GM04504 (cell line): ENCODE results near the gene SLX1A.
"Not testable (repeated sequence)": the region's sequence is repeated elsewhere in the genome, so short reads cannot be mapped to it uniquely, and the experiment has no call there.

ENCODE experiments used
- DNase-seq: peaks from one replicate; pipeline ENCODE4 v3.0.0-alpha.2; 2012; ENCODE audit warnings: low read depth

Gene SLX1A

DNA sequence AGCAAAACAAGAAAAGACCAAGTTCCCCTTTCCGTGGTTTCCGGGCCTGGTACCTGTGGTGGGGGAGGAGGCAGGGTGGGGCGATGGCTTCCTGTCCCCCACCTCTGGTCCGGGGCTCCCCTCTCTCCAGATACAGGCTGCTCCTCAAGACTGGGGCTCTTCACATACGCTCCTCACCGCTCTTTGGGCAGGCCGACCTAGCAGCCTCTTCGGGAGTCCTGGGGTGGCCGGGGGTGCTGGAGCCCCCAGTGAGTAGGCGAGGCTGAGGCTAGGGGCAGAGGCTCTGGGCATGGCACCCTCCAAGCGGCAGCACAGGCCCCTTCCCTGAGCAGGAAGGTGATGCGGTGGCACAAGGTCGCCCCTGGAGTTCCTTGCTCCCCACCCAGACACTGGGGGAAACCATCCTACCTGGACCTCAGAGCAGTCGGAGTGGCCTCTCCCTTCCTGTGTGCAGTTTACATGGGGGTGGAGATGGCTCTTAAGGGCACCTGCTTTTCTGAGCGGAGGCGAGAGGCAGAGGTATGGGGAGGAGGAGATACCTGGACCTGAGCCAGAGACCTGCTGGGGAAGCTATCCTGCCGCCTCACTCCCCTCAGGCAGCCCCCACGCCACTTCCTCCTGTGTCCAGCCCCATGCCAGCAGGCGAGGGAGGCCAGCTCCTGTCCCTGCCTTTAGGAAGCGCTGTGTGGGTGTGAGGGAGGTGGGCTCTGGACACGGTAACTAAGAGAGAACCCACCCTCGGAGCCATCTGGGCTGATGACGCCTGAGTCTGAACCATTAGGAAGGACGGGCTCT, 9.4 kb upstream of the SLX1A start:
- no peak for DNase-seq

DNA sequence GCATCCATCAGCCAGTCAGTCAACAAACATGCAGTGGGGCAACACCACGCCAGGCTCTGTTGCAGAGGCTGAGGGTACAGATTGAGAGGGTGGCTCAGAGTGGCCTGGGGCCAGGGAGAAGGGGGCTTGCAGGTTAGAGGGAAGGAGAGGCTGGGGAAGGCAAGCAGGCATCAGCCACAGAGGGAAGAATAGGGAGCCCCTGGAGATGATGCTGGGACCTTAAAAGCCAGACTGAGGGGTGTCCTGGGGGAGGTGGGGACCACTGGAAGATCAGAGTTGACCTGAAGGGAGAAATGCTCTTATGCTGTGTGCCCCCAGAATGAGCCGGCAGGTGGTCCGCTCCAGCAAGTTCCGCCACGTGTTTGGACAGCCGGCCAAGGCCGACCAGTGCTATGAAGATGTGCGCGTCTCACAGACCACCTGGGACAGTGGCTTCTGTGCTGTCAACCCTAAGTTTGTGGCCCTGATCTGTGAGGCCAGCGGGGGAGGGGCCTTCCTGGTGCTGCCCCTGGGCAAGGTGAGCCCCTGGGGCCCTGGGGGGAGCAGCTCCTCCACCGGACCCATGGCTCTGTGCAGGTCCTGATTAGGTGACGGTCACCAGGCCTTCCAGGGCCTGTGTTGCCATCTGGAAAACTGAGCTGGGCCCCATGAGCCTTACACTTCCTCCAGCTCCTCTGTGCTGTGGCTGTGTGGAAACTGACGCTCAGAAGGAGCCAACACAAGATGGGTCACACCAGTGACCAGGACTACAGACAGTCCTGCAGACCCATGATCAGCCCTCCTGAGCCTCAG, 8.6 kb upstream of the SLX1A start:
- no peak for DNase-seq

- DNase-seq, result no peak
Measured at GRCh38 chr16:30185683-30186421, 7.8 kb upstream of the SLX1A start.

GRCh38 chr16:30186444-30186781, 7.3 kb upstream of the SLX1A start:
- no peak for DNase-seq

DNA sequence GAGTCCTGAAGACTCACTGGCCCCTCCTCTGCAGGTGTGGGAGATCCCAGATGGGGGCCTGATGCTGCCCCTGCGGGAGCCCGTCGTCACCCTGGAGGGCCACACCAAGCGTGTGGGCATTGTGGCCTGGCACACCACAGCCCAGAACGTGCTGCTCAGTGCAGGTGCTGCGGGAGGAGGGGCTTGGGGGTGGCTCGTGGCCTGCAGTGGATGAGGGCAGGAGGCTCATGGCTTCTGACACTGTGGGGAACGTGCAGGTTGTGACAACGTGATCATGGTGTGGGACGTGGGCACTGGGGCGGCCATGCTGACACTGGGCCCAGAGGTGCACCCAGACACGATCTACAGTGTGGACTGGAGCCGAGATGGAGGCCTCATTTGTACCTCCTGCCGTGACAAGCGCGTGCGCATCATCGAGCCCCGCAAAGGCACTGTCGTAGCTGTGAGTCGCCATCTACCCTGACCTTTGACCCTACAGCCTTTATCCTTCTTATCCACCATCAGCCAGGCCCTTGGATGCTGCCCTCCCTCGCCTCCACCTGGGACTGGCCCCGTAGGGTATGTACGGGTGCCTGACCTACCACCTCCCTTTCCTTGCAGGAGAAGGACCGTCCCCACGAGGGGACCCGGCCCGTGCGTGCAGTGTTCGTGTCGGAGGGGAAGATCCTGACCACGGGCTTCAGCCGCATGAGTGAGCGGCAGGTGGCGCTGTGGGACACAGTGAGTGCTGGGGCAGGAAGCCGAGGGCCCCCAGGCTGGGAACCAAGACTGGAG, 6.7 kb upstream of the SLX1A start:
- no peak for DNase-seq

GRCh38 chr16:30187556-30187865, 6.2 kb upstream of the SLX1A start:
- DNase-seq, result no peak

GRCh38 chr16:30187971-30188561, 5.6 kb upstream of the SLX1A start:
- no peak for DNase-seq

DNA sequence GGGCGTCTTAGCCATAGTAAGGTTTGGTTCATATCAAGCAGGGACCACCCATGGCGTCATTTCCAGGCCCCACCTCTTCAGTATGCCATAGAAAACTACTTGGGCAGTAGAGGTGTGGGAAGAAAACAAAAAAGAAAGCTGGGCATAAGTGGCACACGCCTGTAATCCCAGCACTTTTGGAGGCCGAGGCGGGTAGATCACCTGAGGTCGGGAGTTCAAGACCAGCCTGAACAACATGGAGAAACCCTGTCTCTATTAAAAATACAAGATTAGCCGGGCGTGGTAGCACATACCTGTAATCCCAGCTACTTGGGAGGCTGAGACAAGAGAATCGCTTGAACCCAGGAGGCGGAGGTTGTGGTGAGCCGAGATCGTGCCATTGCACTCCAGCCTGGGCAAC, 2.5 kb upstream of the SLX1A start:
- DNase-seq, result not testable (repeated sequence)

GRCh38 chr16:30193098-30193497, 577 bp upstream of the SLX1A start:
- DNase-seq, result not testable (repeated sequence)

DNA sequence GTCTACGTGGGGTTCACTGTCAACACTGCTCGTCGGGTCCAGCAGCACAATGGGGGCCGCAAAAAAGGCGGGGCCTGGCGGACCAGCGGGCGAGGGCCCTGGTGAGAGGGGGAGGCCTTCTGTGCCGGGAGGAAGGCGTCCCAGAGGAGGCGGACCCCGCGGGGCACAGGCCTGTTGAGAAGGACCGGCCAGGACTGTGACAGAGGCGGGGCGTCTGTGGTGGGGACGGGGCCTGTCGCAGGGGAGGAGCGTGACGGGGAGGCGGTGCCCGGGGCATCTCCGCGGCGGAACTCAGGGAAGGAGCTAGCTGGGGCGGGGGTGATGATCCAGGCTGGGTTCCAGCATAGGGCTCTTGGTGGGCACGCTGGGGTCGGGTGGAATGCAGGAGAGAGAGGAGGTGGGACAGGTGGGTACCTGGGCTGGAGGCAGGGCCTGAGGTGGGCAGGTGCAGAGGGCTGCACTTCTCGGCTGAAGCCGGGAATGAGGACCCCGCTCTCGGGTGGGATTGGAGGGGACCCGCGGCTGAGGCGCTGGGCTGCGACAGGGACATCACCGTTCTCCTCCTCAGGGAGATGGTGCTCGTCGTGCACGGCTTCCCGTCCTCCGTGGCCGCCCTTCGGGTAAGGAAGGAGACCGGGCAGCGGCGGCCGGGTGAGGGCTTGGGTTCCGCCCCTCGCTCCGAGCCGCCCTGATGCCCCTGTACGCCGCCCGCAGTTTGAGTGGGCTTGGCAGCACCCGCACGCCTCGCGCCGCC, 674 bp downstream of the SLX1A start:
- not testable (repeated sequence) for DNase-seq

- not testable (repeated sequence) for DNase-seq
Measured at GRCh38 chr16:30197001-30197400, 3.3 kb downstream of the SLX1A start.

- DNase-seq, result not testable (repeated sequence)
Measured at GRCh38 chr16:30199049-30199448, 5.4 kb downstream of the SLX1A start, which contains the start of gene SULT1A3. Gene SULT1A3, plus strand, starts transcription at chr16:30199255. Its CDS starts 1,474 bp downstream, at chr16:30200729.

DNA sequence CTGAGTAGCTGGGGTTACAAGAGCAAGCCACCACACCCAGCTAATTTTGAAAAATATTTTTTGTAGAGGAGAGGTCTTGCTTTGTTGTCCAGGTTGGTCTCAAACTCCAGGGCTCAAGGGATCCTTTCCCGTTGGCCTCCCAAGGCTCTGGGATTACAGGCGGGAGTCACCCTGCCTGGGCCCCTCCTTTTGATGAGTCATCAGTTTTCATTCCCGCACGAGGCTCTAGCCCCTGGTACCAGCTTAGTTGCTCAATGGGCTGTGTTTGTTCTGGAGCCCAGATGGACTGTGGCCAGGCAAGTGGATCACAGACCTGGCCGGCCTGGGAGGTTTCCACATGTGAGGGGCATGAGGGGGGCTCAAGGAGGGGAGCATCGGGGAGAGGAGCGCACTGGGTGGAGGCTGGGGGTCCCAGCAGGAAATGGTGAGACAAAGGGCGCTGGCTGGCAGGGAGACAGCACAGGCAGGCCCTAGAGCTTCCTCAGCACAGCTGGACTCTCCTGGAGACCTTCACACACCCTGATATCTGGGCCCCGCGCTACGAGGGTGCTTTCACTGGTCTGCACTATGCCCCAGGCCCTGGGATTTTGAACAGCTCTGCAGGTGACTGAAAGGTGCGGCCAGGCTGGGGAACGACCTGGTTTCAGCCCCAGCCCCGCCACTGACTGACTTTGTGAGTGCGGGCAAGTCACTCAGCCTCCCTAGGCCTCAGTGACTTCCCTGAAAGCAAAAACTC, 6.1 kb downstream of the SLX1A start:
- DNase-seq, result not testable (repeated sequence)

DNA sequence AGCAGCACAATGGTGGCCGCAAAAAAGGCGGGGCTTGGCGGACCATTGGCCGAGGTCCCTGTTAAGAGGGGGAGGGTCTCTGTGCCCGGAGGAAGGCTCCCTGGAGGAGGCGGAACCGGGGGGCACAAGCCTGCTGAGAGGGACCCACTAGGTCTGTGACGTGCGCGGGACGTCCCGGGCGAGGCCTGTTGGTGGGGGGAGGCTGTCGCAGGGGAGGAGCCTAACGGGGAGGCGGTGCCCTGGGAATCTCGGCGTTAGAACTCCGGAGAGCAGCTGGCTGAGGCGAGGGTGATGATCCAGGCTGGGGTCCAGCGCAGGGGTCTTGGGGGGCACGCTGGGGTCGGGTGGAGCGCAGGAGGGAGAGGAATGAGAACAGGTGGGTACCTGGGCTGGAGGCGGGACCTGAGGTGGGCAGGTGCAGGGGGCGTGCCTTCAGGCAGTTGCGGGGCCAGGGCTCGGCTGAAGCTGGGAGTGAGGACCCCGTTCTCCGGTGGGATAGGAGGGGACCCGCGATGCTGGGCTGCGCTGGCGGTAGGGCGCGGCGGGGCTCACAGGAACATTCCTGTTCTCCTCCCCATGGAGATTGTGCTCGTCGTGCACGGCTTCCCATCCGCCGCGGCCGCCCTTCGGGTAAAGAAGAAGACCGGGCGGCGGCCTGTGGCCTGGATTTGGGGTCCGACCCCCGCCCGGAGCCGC, 12.0 kb downstream of the SLX1A start:
- DNase-seq, result not testable (repeated sequence)

DNA sequence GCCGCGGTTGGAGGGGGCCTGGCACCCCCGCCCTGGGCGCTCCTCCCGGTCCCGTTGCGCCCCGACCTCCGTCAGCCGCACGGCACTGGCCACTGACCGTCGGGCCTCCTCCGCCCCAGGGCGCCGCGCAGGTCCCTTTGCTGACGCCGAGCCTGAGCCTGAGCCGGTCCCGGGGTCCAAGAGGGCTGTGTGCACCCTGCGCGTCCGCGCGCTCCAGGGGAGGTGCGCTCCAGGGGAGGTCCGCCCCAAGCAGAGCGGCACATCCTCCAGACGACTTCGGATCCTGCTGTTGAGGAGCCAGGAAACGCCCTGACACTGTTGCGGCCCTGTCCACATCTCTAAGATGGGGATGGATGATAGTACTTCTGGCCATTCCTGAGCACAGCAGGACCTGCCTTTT, 12.6 kb downstream of the SLX1A start:
- not testable (repeated sequence) for DNase-seq

GRCh38 chr16:30207063-30207704, 13.5 kb downstream of the SLX1A start:
- not testable (repeated sequence) for DNase-seq

DNA sequence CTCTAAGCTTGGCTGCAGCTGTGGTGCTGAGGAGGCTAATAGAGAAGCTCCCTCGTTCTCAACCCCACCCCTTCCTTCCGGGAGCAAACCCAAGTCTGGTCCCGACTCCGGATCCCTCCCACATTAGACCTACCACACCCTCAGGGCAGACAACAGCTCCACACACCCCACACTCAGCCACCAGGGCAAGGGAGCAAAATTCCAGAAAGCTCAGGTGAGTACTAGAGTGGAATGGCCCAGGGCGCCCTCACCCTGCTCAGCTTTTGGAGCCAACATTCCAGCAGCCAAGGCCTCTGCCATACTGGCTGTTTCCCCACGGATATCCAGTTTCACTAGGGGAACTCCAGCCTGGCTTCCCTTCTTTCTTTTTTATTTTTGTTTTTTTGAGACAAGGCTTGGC, 15.4 kb downstream of the SLX1A start:
- not testable (repeated sequence) for DNase-seq

DNA sequence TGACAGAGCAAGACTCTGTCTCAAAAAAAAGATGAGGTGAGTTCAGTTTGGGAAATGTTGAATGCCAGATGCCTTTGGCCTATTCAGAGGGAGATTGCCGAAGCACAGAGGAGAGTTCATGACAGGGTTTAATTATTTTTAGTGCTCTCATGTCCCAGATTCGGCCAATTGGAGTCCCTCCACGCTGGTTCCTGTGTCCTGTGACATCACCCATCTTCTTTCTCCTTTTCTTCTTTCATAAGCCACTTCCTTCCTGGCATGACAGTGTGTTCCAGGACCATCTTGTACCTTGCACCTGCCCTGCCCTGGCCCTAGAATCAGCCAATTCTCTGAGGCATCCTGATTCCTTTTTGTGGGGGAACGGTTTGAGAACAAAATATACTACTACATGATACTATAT, 17.7 kb downstream of the SLX1A start:
- DNase-seq, result not testable (repeated sequence)

DNA sequence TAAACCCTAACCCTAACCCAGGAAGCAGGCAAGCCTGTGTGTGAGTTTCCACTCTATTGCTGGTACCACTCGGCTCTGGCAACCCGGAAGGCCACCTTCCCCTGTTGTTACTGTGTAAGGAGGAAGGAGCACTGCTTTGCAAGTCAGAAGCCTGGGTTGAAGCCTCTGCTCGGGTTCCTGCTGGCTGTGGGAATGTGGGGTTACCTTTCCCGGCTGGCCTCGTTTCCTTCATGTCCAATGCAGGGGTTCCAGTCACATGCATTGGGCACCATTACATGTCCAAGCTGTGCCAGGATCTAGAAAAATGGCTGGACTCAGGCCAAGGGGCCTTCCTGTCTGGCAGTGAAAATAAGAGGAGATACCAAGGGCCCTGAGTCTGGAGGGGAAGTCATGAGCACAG, 23.4 kb downstream of the SLX1A start:
- not testable (repeated sequence) for DNase-seq
